ENCODE results near the gene HPSE2.
"Not testable (repeated sequence)": the region's sequence is repeated elsewhere in the genome, so short reads cannot be mapped to it uniquely, and the experiment has no call there.

HPSE2 gene

GRCh38 chr10:99235658-99236626 is at the start of gene HPSE2:
Gene HPSE2 (minus strand): TSS chr10:99235852.
- DNase-seq (ENCODE audit: extremely low read depth in 1 of 2, low read depth in 1 of 2), result no peak

- DNase-seq (ENCODE audit: extremely low read depth in 1 of 2, low read depth in 1 of 2), result no peak
Observed at GRCh38 chr10:99280472-99280871, 44.8 kb upstream of the HPSE2 start.

- DNase-seq (ENCODE audit: extremely low read depth in 1 of 2, low read depth in 1 of 2), result no peak
Observed at GRCh38 chr10:99279626-99280111, 44.0 kb upstream of the HPSE2 start.

GRCh38 chr10:99276848-99277486 is 41.3 kb upstream of the HPSE2 start:
- DNase-seq (ENCODE audit: extremely low read depth in 1 of 2, low read depth in 1 of 2), result no peak

GRCh38 chr10:99266383-99266782 is 30.7 kb upstream of the HPSE2 start:
- DNase-seq (ENCODE audit: extremely low read depth in 1 of 2, low read depth in 1 of 2), result no peak

GRCh38 chr10:99248824-99249223 is 13.2 kb upstream of the HPSE2 start:
- DNase-seq (ENCODE audit: extremely low read depth in 1 of 2, low read depth in 1 of 2), result no peak

GRCh38 chr10:99247893-99248292 is 12.2 kb upstream of the HPSE2 start:
- not testable (repeated sequence) for DNase-seq (ENCODE audit: extremely low read depth in 1 of 2, low read depth in 1 of 2)

- no peak for DNase-seq (ENCODE audit: extremely low read depth in 1 of 2, low read depth in 1 of 2)
Observed at GRCh38 chr10:99236627-99237309, 1.1 kb upstream of the HPSE2 start.

- DNase-seq (ENCODE audit: extremely low read depth in 1 of 2, low read depth in 1 of 2), result no peak
Observed at GRCh38 chr10:99234791-99235657, 628 bp downstream of the HPSE2 start.

GRCh38 chr10:99234041-99234790 is 1.4 kb downstream of the HPSE2 start:
- DNase-seq (ENCODE audit: extremely low read depth in 1 of 2, low read depth in 1 of 2), result no peak

- DNase-seq (ENCODE audit: extremely low read depth in 1 of 2, low read depth in 1 of 2), result no peak
Observed at GRCh38 chr10:99233689-99234037, 2.0 kb downstream of the HPSE2 start.

- no peak for DNase-seq (ENCODE audit: extremely low read depth in 1 of 2, low read depth in 1 of 2)
Observed at GRCh38 chr10:99233000-99233688, 2.5 kb downstream of the HPSE2 start.

- DNase-seq (ENCODE audit: extremely low read depth in 1 of 2, low read depth in 1 of 2), result no peak
Observed at GRCh38 chr10:99232360-99232999, 3.2 kb downstream of the HPSE2 start.

- no peak for DNase-seq (ENCODE audit: extremely low read depth in 1 of 2, low read depth in 1 of 2)
Observed at GRCh38 chr10:99224766-99225165, 10.9 kb downstream of the HPSE2 start.

GRCh38 chr10:99207340-99207739 is 28.3 kb downstream of the HPSE2 start:
- DNase-seq (ENCODE audit: extremely low read depth in 1 of 2, low read depth in 1 of 2), result no peak

GRCh38 chr10:99203310-99203709 is 32.3 kb downstream of the HPSE2 start:
- DNase-seq (ENCODE audit: extremely low read depth in 1 of 2, low read depth in 1 of 2), result no peak

- no peak for DNase-seq (ENCODE audit: extremely low read depth in 1 of 2, low read depth in 1 of 2)
Observed at GRCh38 chr10:99172950-99173349, 62.7 kb downstream of the HPSE2 start.

GRCh38 chr10:99172128-99172738 is 63.4 kb downstream of the HPSE2 start:
- no peak for DNase-seq (ENCODE audit: extremely low read depth in 1 of 2, low read depth in 1 of 2)
